Fibroblast of mammary gland (primary cell): Measurements from ENCODE around the gene TFEC.

Experiments used
- DNase-seq: peaks from one replicate; pipeline ENCODE4 v3.0.0-alpha.2; 2010; ENCODE audit warnings: low read depth
- H3K4me3 ChIP-seq: 2 replicates; pipeline ENCODE4 v1.5.1; 2011; ENCODE audit warnings: low read depth, mild to moderate bottlenecking, low read length, moderate library complexity; ENCODE audit not compliant: control insufficient read depth
- TF ChIP-seq, protein P1 (sequence below): conservative IDR thresholded peaks from 2 replicates; pipeline ENCODE4 v1.5.1; 2011; ENCODE audit warnings: low read depth, low read length, inconsistent platforms; ENCODE audit not compliant: control insufficient read depth, insufficient read depth

The TFEC gene

DNA sequence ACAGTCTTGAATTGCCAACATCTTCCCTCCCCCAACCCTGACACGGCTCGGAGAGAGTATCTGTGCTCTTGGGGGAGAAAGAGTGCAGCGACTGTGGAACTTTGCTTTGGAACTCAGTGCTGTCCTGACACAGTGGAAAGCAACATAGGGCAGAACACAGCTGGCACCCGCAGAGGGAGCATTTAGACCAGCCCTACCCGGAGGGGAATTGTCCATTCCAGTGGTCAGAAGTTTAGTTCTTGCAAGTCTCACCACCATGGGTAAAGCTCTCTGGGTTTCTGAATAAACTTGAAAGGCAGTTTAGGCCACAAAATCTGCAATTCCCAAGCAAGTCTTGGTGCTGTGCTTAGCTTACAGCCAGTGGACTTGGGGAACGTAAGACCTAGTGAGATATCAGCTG, 34.9 kb downstream of the TFEC start:
- no peak overlapping the region for H3K4me3 ChIP-seq
- TF ChIP-seq, protein P1, sequence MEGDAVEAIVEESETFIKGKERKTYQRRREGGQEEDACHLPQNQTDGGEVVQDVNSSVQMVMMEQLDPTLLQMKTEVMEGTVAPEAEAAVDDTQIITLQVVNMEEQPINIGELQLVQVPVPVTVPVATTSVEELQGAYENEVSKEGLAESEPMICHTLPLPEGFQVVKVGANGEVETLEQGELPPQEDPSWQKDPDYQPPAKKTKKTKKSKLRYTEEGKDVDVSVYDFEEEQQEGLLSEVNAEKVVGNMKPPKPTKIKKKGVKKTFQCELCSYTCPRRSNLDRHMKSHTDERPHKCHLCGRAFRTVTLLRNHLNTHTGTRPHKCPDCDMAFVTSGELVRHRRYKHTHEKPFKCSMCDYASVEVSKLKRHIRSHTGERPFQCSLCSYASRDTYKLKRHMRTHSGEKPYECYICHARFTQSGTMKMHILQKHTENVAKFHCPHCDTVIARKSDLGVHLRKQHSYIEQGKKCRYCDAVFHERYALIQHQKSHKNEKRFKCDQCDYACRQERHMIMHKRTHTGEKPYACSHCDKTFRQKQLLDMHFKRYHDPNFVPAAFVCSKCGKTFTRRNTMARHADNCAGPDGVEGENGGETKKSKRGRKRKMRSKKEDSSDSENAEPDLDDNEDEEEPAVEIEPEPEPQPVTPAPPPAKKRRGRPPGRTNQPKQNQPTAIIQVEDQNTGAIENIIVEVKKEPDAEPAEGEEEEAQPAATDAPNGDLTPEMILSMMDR, result no peak
- no peak for DNase-seq

DNA sequence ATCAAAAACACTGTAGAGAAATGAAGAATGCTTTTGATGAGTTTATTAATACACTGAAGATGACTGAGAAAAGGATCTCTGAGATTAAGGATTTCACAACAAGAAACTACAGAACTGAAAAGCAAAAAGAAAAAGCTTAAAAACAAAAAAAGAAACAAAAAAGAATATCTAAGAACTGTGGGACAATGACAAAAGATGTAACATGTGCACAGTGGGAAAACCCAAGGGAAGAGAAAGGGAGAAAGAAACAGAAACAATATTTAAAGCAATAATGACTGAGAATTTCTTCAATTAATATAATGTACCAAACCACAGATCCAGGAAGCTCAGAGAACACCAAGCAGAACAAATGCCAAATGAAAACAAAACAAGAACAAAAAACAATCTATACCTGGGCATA, 42.2 kb downstream of the TFEC start:
- no peak overlapping the region for H3K4me3 ChIP-seq
- TF ChIP-seq, protein P1, result no peak
- no peak for DNase-seq

DNA sequence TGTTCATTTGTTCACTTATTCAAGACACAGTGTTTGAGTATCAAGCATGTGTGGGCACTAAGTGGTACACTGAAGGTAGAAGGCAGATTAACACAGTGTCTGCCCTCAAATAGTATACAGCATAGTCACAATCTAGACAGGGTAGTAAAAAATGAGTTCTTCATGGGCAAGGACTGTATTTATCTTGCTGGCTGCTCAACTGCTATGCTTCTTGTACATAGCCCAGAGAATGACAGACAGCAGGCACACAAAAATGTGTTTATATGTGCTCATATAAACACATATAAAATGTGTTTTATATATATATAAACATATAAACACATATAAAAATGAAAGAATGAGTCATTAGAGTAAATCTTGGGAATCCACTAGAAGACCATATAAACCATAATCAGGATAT, 43.1 kb downstream of the TFEC start:
- TF ChIP-seq, protein P1, result no peak
- no peak for DNase-seq
- H3K4me3 ChIP-seq, result no peak overlapping the region

DNA sequence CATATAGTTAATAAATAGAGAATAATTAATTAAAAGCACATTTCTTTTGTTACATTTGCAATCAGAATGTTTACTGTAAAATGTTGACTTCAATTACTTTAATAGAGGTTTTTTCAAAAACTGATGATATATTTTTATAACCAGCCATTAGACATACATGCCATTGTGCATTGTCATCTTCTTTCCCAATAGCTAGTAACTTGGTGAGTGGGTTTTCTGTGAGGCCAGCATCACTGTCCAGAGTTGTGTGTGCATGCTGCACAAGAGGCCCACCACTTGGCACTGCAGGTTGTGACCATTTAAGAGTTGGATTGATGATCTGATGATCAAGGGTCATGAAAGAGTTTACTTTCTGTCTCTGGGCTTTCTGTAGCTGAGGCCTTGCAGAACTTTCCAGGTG, 46.5 kb downstream of the TFEC start:
- DNase-seq, result peak; percentile 23
- TF ChIP-seq, protein P1, result no peak
- H3K4me3 ChIP-seq, result no peak overlapping the region

DNA sequence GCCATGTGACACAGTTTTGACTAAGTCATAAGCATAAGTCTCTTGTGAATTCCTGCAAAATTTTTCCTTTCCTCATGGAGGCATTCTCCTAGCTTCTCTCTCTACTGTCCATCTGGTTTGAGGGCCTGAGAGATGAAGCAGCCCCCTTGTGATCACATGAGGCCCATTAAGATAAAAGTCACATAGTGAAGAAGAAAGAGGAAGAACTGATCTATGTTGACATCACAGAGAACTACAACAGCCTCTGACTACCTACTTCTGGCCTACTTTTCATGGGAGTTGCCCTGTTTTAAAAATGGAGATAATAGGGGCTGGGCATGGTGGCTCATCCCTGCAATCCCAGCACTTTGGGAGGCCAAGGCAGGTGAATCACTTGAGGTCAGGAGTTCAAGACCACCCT, 50.4 kb downstream of the TFEC start:
- H3K4me3 ChIP-seq, result no peak overlapping the region
- no peak for DNase-seq
- TF ChIP-seq, protein P1, result no peak

DNA sequence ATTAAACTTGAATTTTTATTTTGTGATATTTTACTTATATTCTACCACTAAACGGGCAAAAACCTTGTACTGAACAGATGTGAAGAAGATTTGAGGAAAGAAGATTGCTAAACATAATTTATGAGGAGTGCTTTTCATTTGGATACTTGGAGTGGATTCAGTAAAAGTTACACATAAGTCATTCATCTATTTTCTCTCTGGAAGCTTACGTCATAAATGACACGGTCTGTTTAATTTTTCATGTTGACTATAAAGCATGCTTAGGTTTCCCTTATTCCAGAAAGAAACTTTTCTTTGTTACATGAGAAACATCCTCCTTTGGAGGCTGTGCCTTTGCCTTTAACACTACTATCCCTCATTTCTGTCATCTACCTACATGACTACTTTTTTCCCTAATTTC, 53.9 kb downstream of the TFEC start:
- peak; percentile 47 for DNase-seq
- TF ChIP-seq, protein P1, result no peak
- no peak overlapping the region for H3K4me3 ChIP-seq

DNA sequence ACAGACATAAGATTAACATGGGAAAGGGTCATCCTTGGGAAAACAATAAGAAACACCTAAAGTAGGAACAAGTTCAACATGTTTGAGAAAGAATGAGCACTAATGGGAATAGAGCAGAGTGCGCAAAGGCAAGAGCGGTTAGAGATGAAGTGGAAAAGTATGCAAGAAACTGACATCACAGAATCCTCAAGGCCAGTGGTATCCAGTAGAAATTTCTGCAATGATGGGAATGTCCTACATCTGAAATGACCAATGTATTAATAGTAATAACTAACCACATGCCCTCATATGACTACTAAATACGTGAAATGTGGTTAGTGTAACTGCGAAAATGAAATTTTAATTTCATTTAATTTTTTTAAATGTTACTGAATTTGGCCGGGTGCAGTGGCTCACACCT, 54.8 kb downstream of the TFEC start:
- H3K4me3 ChIP-seq, result no peak overlapping the region
- no peak for DNase-seq
- TF ChIP-seq, protein P1, result no peak
